Measurements from ENCODE around the gene PDE11A.

- TF ChIP-seq POLR2A (IDR thresholded peaks at IDR 0.05) (no peak), CTCF (IDR thresholded peaks at IDR 0.05) (no peak), EP300 (IDR thresholded peaks at IDR 0.05) (no peak)
Observed at GRCh38 chr2:177670791-177671535, 401.6 kb downstream of the PDE11A start.
